ENCODE measurements around the gene FBLN2.

FBLN2 gene

DNA sequence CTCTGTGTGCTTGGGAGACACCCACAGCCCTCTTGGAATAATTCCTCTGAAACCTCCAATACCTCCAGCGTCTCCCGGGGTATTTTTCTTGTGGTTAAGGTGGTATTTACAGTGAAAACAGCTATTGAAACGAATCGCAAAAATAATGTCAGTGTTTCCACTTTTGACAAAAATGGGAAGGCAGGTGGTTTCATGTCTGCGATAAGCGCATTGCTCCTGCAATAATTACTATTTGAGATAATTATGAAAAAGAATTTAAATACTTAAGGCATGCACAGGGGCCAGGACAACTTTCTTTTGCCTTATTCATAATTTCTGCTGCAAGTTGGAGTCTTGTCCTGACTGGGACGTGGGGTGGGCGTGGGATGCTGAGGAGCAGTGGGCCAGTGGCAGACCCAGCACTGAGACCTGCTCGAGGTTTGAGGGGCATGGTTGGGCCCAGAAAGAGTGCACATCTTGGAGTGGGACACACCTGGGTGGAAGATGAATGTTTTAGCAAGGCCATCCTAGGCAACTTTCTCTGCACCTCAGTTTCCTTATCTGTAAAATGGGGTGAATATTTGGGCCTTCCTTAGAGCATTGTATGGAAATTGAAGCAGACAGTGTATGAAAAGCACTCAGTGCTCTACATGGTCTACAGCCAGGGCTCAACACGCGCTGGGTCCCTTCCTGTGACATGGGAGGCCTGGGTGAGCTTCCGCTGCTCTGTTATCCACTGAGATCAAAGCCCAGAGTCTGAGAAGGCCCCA, 110.5 kb downstream of the FBLN2 start:
- no peak overlapping the region for H3K4me3 ChIP-seq (ENCODE audit: low read depth, low read length)
- no peak for DNase-seq (ENCODE audit: low read depth, low spot score)
- TF ChIP-seq, protein P1, sequence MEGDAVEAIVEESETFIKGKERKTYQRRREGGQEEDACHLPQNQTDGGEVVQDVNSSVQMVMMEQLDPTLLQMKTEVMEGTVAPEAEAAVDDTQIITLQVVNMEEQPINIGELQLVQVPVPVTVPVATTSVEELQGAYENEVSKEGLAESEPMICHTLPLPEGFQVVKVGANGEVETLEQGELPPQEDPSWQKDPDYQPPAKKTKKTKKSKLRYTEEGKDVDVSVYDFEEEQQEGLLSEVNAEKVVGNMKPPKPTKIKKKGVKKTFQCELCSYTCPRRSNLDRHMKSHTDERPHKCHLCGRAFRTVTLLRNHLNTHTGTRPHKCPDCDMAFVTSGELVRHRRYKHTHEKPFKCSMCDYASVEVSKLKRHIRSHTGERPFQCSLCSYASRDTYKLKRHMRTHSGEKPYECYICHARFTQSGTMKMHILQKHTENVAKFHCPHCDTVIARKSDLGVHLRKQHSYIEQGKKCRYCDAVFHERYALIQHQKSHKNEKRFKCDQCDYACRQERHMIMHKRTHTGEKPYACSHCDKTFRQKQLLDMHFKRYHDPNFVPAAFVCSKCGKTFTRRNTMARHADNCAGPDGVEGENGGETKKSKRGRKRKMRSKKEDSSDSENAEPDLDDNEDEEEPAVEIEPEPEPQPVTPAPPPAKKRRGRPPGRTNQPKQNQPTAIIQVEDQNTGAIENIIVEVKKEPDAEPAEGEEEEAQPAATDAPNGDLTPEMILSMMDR (IDR thresholded peaks at IDR 0.05; ENCODE audit: insufficient read depth, low read length, missing control alignments): no peak
- ChIA-PET POLR2A (no interaction called here), CTCF (interaction anchor here (1.4 to 28.8 kb wide), 6 partner anchors 12 to 456 kb away, joined by 3 to 1252 read pairs (median 38); no protein-coding TSS in a partner anchor)

GRCh38 chr3:13660042-13660874, 111.3 kb downstream of the FBLN2 start:
- CTCF ChIA-PET: interaction anchor here (1.0 to 17.7 kb wide), 5 partner anchors 8 to 166 kb away, joined by 3 to 235 read pairs (median 4); no protein-coding TSS in a partner anchor
- no peak overlapping the region for H3K4me3 ChIP-seq (ENCODE audit: low read depth, low read length)
- POLR2A ChIA-PET: no interaction called here
- no peak for DNase-seq (ENCODE audit: low read depth, low spot score)
- TF ChIP-seq, protein P1 (IDR thresholded peaks at IDR 0.05; ENCODE audit: insufficient read depth, low read length, missing control alignments): no peak

DNA sequence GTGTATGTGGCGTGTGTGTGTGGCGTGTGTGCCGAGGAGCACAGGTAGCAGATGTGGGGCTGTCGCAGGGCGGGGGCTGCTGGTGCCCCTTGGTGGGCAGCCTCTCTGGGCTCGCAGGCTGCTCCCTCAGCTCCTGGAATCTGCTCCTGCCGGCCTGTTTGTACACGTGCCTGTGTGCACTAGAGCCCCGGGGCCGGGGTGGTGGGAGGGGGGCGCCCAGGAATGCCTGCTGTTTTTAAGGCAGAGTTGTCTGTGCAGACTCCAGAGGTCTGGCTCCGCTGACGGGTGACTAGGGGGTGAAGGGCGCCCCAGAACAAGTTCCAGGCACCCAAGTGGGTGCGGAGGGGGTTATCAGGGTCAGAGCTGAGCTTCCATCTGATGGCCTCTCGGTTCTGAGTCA, 112.2 kb downstream of the FBLN2 start:
- TF ChIP-seq, protein P1 (IDR thresholded peaks at IDR 0.05; ENCODE audit: insufficient read depth, low read length, missing control alignments): no peak
- H3K4me3 ChIP-seq (ENCODE audit: low read depth, low read length): no peak overlapping the region
- ChIA-PET POLR2A (no interaction called here), CTCF (interaction anchor here (1.0 to 17.7 kb wide), 5 partner anchors 9 to 167 kb away, joined by 3 to 235 read pairs (median 4); no protein-coding TSS in a partner anchor)
- no peak for DNase-seq (ENCODE audit: low read depth, low spot score)

DNA sequence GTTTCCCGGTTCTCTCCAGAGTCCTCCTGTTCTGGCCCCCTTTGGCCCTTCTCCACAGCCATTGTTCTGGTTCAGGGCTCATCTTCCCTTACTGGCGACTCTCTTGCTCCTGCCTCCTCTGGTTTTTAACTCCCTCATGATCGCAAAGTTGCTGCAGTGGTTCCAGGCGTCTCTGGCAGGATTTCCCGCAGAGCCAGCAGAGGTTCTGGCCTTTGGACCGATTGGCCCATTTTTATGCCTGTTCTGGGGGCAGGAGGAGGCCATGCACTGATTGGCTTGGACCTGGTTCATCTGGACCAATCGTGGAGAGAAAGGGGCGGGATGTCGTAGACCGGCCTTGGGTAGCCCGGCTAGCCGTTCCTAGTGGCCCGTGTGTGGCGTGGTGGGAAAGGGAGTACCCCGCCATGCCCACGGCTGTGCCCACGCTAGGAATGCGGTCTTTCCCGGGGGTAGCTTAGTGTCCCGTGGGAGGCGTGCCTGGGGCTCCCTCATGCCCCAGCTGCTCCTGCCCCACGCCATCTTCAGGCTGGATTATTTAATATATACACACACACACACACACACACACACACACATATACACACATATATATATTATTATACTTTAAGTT, 113.4 kb downstream of the FBLN2 start:
- TF ChIP-seq, protein P1 (IDR thresholded peaks at IDR 0.05; ENCODE audit: insufficient read depth, low read length, missing control alignments): no peak
- DNase-seq (ENCODE audit: low read depth, low spot score): no peak
- ChIA-PET CTCF (interaction anchor here (17.7 kb wide), 1 partner anchor 20 kb away, joined by 235 read pairs; no protein-coding TSS in a partner anchor), POLR2A (no interaction called here)
- no peak overlapping the region for H3K4me3 ChIP-seq (ENCODE audit: low read depth, low read length)

GRCh38 chr3:13663781-13664535, 115.0 kb downstream of the FBLN2 start:
- DNase-seq (ENCODE audit: low read depth, low spot score): no peak
- ChIA-PET CTCF (interaction anchor here (0.9 kb wide), 1 partner anchor 13 kb away, joined by 3 read pairs; no protein-coding TSS in a partner anchor), POLR2A (no interaction called here)
- TF ChIP-seq, protein P1 (IDR thresholded peaks at IDR 0.05; ENCODE audit: insufficient read depth, low read length, missing control alignments): no peak
- H3K4me3 ChIP-seq (ENCODE audit: low read depth, low read length): no peak overlapping the region

Measured in AG04449 (cell line).